ENCODE measurements around the gene OR5B2. TPM values are rescaled to one million over a fixed set of nuclear protein-coding genes. Genes with fewer than 3 reads are reported as not detected.

OR5B2 gene
- total RNA-seq, 2 experiments from 2014 or later, result not detected

GRCh38 chr11:58444300-58444699 is 16.4 kb upstream of the OR5B2 start:
- H3K36me3 ChIP-seq (ENCODE audit: insufficient read depth, low read length), result no peaks in the 10 kb centered on the region
- no peaks in the 10 kb centered on the region for H3K9me3 ChIP-seq (ENCODE audit: control insufficient read depth in 1 of 2, insufficient read depth in 1 of 2, low read length in 2 of 2)
- no peak overlapping the region for H3K27ac ChIP-seq (ENCODE audit: low read depth in 1 of 2, low read length in 2 of 2)
- ChIA-PET POLR2A (no interaction called here), CTCF (no interaction called here)
- Mint-ChIP-seq H3K36me3 (ENCODE audit: low read depth) (peaks cover 5% of the 10 kb centered on the region), H3K27me3 (peaks cover 44% of the 10 kb centered on the region), H3K27ac (no peak overlapping the region), H3K4me1 (ENCODE audit: low read depth) (no peaks in the 10 kb centered on the region), H3K9me3 (peaks cover 8% of the 10 kb centered on the region), H3K4me3 (no peak overlapping the region)
- intact Hi-C loops (cut with DNase I, micrococcal nuclease), result no loop called here
- TF ChIP-seq CTCF (IDR thresholded peaks at IDR 0.05), result no peak
- no peaks in the 10 kb centered on the region for H3K4me1 ChIP-seq (ENCODE audit: insufficient read depth, low read length)
- DNase-seq (no peak), ATAC-seq (ENCODE audit: poor library complexity) (no peak)
- H3K4me3 ChIP-seq (ENCODE audit: low read length), result no peak overlapping the region
- peaks cover 0 to 2% of the 10 kb centered on the region in 2 experiments for H3K27me3 ChIP-seq (ENCODE audit: control insufficient read depth in 1 of 2, insufficient read depth in 2 of 2, low read length in 2 of 2)

- ATAC-seq (ENCODE audit: poor library complexity), result no peak
- Histone ChIP-seq H3K27ac (ENCODE audit: low read depth in 1 of 2, low read length in 2 of 2) (no peak within 1 kb of the TSS), H3K27me3 (ENCODE audit: control insufficient read depth in 1 of 2, insufficient read depth in 2 of 2, low read length in 2 of 2) (peaks cover 0 to 2% of the 10 kb centered on the region in 2 experiments), H3K4me3 (ENCODE audit: low read length) (no peak within 1 kb of the TSS), H3K36me3 (ENCODE audit: insufficient read depth, low read length) (no peaks in the 10 kb centered on the region), H3K4me1 (ENCODE audit: insufficient read depth, low read length) (no peaks in the 10 kb centered on the region), H3K9me3 (ENCODE audit: control insufficient read depth in 1 of 2, insufficient read depth in 1 of 2, low read length in 2 of 2) (no peaks in the 10 kb centered on the region)
- TF ChIP-seq CTCF (IDR thresholded peaks at IDR 0.05), result no peak
- H3K9me3 Mint-ChIP-seq, result peaks cover 6% of the 10 kb centered on the region
- no peak within 1 kb of the TSS for H3K4me3 Mint-ChIP-seq
- ChIA-PET CTCF (no interaction called here), POLR2A (no interaction called here)
- H3K27ac Mint-ChIP-seq, result no peak within 1 kb of the TSS
- peaks cover 29% of the 10 kb centered on the region for H3K27me3 Mint-ChIP-seq
- H3K4me1 Mint-ChIP-seq (ENCODE audit: low read depth), result no peaks in the 10 kb centered on the region
- no peak for DNase-seq
- intact Hi-C loops (cut with DNase I, micrococcal nuclease), result no loop called here
- peaks cover 5% of the 10 kb centered on the region for H3K36me3 Mint-ChIP-seq (ENCODE audit: low read depth)
These were observed 14.2 kb upstream of the OR5B2 start, which contains the start of gene OR5B12 for GRCh38 chr11:58442136-58442535. OR5B12 (minus strand) TSS chr11:58442236; CDS start chr11:58440151, 2,085 bp downstream.

GRCh38 chr11:58438486-58438885 is 10.6 kb upstream of the OR5B2 start:
- ATAC-seq (ENCODE audit: poor library complexity), result no peak
- H3K27me3 ChIP-seq (ENCODE audit: control insufficient read depth in 1 of 2, insufficient read depth in 2 of 2, low read length in 2 of 2), result no peaks in the 10 kb centered on the region
- no peaks in the 10 kb centered on the region for H3K4me1 ChIP-seq (ENCODE audit: insufficient read depth, low read length)
- no peaks in the 10 kb centered on the region for H3K36me3 ChIP-seq (ENCODE audit: insufficient read depth, low read length)
- TF ChIP-seq CTCF (IDR thresholded peaks at IDR 0.05), result no peak
- POLR2A ChIA-PET, result no interaction called here
- intact Hi-C loops (cut with DNase I, micrococcal nuclease), result no loop called here
- no peak overlapping the region for H3K4me3 ChIP-seq (ENCODE audit: low read length)
- H3K27ac ChIP-seq (ENCODE audit: low read depth in 1 of 2, low read length in 2 of 2), result no peak overlapping the region
- no peaks in the 10 kb centered on the region for H3K9me3 ChIP-seq (ENCODE audit: control insufficient read depth in 1 of 2, insufficient read depth in 1 of 2, low read length in 2 of 2)
- H3K9me3 Mint-ChIP-seq, result no peaks in the 10 kb centered on the region
- no peaks in the 10 kb centered on the region for H3K4me1 Mint-ChIP-seq (ENCODE audit: low read depth)
- H3K27ac Mint-ChIP-seq, result no peak overlapping the region
- CTCF ChIA-PET, result no interaction called here
- peaks cover 10% of the 10 kb centered on the region for H3K27me3 Mint-ChIP-seq
- DNase-seq, result no peak
- H3K36me3 Mint-ChIP-seq (ENCODE audit: low read depth), result no peaks in the 10 kb centered on the region
- H3K4me3 Mint-ChIP-seq, result no peak overlapping the region
